ENCODE data around the gene GNA12. TPM values are rescaled to one million over a fixed set of nuclear protein-coding genes. Genes with fewer than 3 reads are reported as not detected.
A peak's percentile ranks its signal among the peaks of the same experiment; 100 is the strongest.

Gene GNA12
- total RNA-seq, 4 donors from 2014 or later: 11.0 to 68.5 (median 20.4) TPM

GRCh38 chr7:2802504-2803341, 41.4 kb downstream of the GNA12 start:
- no peak for DNase-seq
- Histone ChIP-seq H3K36me3 (no peaks in the 10 kb centered on the region), H3K4me3 (peak overlapping the region in 2 of 4 donors; percentile 1 to 5), H3K9me3 (no peaks in the 10 kb centered on the region), H3K4me1 (peaks cover 0 to 23% (median 2%) of the 10 kb centered on the region in 4 donors), H3K27me3 (no peaks in the 10 kb centered on the region), H3K27ac (peak overlapping the region; percentile 25 to 50 (median 39))
- no peak for TF ChIP-seq CTCF (IDR thresholded peaks at IDR 0.05)
- no peak for TF ChIP-seq POLR2A (IDR thresholded peaks at IDR 0.05)

GRCh38 chr7:2802101-2802500, 42.0 kb downstream of the GNA12 start:
- Histone ChIP-seq H3K27ac (peak overlapping the region in 2 of 4 donors; percentile 1 to 33), H3K9me3 (no peaks in the 10 kb centered on the region), H3K4me3 (no peak overlapping the region), H3K4me1 (peaks cover 0 to 23% (median 2%) of the 10 kb centered on the region in 4 donors), H3K36me3 (no peaks in the 10 kb centered on the region), H3K27me3 (no peaks in the 10 kb centered on the region)
- no peak for TF ChIP-seq POLR2A (IDR thresholded peaks at IDR 0.05)
- TF ChIP-seq CTCF (IDR thresholded peaks at IDR 0.05): no peak
- no peak for DNase-seq

GRCh38 chr7:2800931-2801688, 43.0 kb downstream of the GNA12 start:
- peak in 1 of 3 donors; percentile 49 for DNase-seq
- peaks cover 0 to 23% (median 2%) of the 10 kb centered on the region in 4 donors for H3K4me1 ChIP-seq
- H3K27ac ChIP-seq: peak overlapping the region in 1 of 4 donors; percentile 1
- H3K9me3 ChIP-seq: no peaks in the 10 kb centered on the region
- no peaks in the 10 kb centered on the region for H3K36me3 ChIP-seq
- H3K27me3 ChIP-seq: no peaks in the 10 kb centered on the region
- no peak overlapping the region for H3K4me3 ChIP-seq
- TF ChIP-seq CTCF (IDR thresholded peaks at IDR 0.05) (no peak), POLR2A (IDR thresholded peaks at IDR 0.05) (no peak)

GRCh38 chr7:2800220-2800930, 43.7 kb downstream of the GNA12 start:
- H3K4me1 ChIP-seq: peaks cover 0 to 23% (median 2%) of the 10 kb centered on the region in 4 donors
- no peaks in the 10 kb centered on the region for H3K27me3 ChIP-seq
- TF ChIP-seq CTCF (IDR thresholded peaks at IDR 0.05) (no peak), POLR2A (IDR thresholded peaks at IDR 0.05) (no peak)
- H3K27ac ChIP-seq: no peak overlapping the region
- no peaks in the 10 kb centered on the region for H3K36me3 ChIP-seq
- no peaks in the 10 kb centered on the region for H3K9me3 ChIP-seq
- DNase-seq: peak in 1 of 3 donors; percentile 26
- no peak overlapping the region for H3K4me3 ChIP-seq

- Histone ChIP-seq H3K9me3 (no peaks in the 10 kb centered on the region), H3K36me3 (peaks cover 0 to 5% (median 0%) of the 10 kb centered on the region in 3 donors)
- TF ChIP-seq POLR2A (IDR thresholded peaks at IDR 0.05) (no peak), CTCF (IDR thresholded peaks at IDR 0.05) (no peak)
Measured at GRCh38 chr7:2799253-2799652, 44.9 kb downstream of the GNA12 start.

More at GRCh38 chr7:2799253-2799652, 44.9 kb downstream of the GNA12 start:
- Histone ChIP-seq H3K27ac (no peak overlapping the region), H3K27me3 (no peaks in the 10 kb centered on the region), H3K4me3 (no peak overlapping the region), H3K4me1 (peaks cover 0 to 17% (median 2%) of the 10 kb centered on the region in 4 donors)
- no peak for DNase-seq
